Activated CD4-positive, alpha-beta T cell treated with anti-CD3 and anti-CD28 coated beads, Interleukin-2, amount 10 ng/mL, durations not matched to agents 24 days and 14 days (primary cell): ENCODE data around the gene MYCBP. TPM values are rescaled to one million over a fixed set of nuclear protein-coding genes. Genes with fewer than 3 reads are reported as not detected.
"Not testable (repeated sequence)": the region's sequence is repeated elsewhere in the genome, so short reads cannot be mapped to it uniquely, and the experiment has no call there.

ENCODE experiments used
- DNase-seq: peaks from one replicate; pipeline ENCODE4 v3.0.0; 2022
- H3K27ac Mint-ChIP-seq: one replicate; pipeline ENCODE4 v1.8.0; 2022; ENCODE audit warnings: mild to moderate bottlenecking, mixed read lengths
- H3K27me3 Mint-ChIP-seq: one replicate; pipeline ENCODE4 v1.8.0; 2022; ENCODE audit warnings: mixed read lengths
- H3K36me3 Mint-ChIP-seq: one replicate; pipeline ENCODE4 v1.8.0; 2022; ENCODE audit warnings: low read depth, mild to moderate bottlenecking, mixed read lengths
- H3K4me1 Mint-ChIP-seq: one replicate; pipeline ENCODE4 v1.8.0; 2021; ENCODE audit warnings: mixed read lengths
- H3K4me3 Mint-ChIP-seq: one replicate; pipeline ENCODE4 v1.8.0; 2022; ENCODE audit warnings: mild to moderate bottlenecking, moderate library complexity, mixed read lengths
- H3K9me3 Mint-ChIP-seq: one replicate; pipeline ENCODE4 v1.8.0; 2021; ENCODE audit warnings: mixed read lengths
- intact Hi-C: fragments of 100-400 bp; cut with micrococcal nuclease; formaldehyde crosslinking; loops from one replicate; pipeline ENCODE4 v1.15.1; 2023
- total RNA-seq: library from RNA; stranded (reverse); gene quantifications from 2 replicates; pipeline ENCODE4 v1.2.3, GENCODE V29; 2022

Gene MYCBP, protein sequence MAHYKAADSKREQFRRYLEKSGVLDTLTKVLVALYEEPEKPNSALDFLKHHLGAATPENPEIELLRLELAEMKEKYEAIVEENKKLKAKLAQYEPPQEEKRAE
- 35.1 and 40.7 TPM in 2 replicates for total RNA-seq

DNA sequence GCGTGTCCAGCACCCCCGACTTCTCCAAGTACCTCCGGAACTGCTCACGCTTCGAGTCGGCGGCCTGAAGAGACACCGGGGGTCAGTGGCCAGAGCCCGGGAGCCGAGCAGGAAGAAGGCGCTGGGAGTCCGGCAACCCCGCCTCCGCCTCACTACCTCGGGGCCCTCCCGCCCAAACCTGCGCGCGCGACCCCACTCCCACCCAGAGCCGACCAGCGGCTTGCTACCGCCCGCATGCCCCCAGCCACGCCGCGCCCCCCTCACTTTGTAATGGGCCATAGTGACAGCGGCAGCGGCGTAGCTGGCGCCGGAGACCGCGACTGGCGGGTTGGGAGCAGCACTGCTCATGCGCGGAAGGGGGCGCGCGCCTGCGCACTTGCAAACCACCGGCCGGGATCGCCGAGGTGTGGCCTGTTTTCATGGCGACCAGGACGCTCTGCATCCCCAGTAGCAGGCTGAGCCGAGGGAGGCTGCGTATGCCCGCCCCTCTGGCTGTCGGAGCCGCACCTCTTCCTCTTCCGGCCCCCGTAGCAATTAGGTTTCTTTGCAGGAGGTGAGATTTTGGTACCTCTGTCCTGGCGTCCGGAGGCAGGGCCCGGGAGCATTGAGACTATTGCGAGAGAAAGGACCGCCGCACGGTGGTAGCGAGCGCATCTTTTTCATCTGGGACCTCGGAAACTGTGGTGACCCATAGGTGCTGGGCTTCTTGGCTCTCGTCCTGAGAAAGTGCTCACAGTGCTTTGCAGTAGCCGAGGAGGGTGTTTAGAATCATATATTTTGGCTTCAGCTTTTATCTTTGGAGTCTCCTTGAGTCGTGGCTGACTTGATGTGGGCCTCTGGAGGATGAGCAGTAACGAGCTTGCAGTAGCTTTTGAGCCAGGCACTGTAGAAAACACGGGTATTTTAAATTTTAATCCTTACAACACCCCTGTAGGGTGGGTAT lies at the start of gene MYCBP:
Gene MYCBP (minus strand): TSS at position 322 of the 943 bp plus-strand sequence. CDS start 43 bp downstream, at position 279.
- peaks cover 26% of the 10 kb centered on the region for H3K4me1 Mint-ChIP-seq
- H3K27ac Mint-ChIP-seq = peak within 1 kb of the TSS; percentile 81
- peaks cover 7% of the 10 kb centered on the region for H3K36me3 Mint-ChIP-seq
- H3K27me3 Mint-ChIP-seq = no peaks in the 10 kb centered on the region
- DNase-seq = peak; percentile 99
- peak within 1 kb of the TSS; percentile 91 for H3K4me3 Mint-ChIP-seq
- intact Hi-C loops = loop anchor here (1.0 to 5.0 kb wide), 5 partner anchors 14 to 704 kb away; partner anchors contain the start of genes AKIRIN1, NDUFS5, PABPC4 and RRAGC
- H3K9me3 Mint-ChIP-seq = no peaks in the 10 kb centered on the region

DNA sequence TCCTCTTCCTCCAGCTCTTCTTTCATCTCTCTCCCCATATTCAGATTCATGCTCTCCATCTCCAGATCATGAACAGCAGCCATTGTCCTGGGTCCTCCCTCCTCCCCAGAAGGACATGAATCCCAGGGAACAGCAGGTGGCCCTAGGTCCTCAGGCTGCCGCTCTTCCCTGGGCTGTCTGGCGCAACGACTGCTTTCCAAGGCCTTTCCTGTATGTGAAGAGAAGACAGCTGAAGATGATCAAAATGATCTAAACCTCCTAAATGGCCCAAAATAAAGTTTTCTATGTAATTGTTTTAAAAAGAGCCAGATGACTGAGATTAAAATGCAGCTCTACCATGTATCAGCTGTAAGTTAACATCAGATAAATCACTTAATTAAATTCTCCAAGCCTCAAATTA lies 46.0 kb upstream of the MYCBP start:
- H3K27me3 Mint-ChIP-seq = peaks cover 9% of the 10 kb centered on the region
- no peak overlapping the region for H3K27ac Mint-ChIP-seq
- H3K4me1 Mint-ChIP-seq = peaks cover 2% of the 10 kb centered on the region
- no peaks in the 10 kb centered on the region for H3K36me3 Mint-ChIP-seq
- DNase-seq = no peak
- no peak overlapping the region for H3K4me3 Mint-ChIP-seq
- no peaks in the 10 kb centered on the region for H3K9me3 Mint-ChIP-seq
- intact Hi-C loops = no loop called here

DNA sequence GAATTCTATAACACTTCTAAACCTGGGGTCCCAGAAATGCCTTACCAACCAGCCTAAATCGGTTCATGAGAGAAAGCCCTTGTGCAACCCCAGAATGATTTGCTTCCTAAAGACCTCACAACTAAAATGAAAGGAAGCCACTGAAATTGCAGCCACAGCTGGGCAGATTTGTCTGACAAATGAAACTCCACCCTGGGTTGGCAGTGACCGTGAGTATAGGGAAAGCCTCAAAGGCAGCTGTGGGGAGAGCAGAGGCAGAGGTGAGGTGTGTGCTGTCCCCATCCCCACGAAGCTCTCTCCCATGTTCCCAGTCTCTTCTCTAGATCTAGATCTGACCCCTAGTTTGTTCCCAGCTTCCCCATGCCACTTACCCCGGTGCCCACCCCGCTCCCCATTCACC lies 45.4 kb upstream of the MYCBP start:
- intact Hi-C loops = no loop called here
- peaks cover 9% of the 10 kb centered on the region for H3K27me3 Mint-ChIP-seq
- no peaks in the 10 kb centered on the region for H3K36me3 Mint-ChIP-seq
- no peaks in the 10 kb centered on the region for H3K9me3 Mint-ChIP-seq
- H3K4me1 Mint-ChIP-seq = peaks cover 2% of the 10 kb centered on the region
- no peak overlapping the region for H3K27ac Mint-ChIP-seq
- H3K4me3 Mint-ChIP-seq = no peak overlapping the region
- no peak for DNase-seq

DNA sequence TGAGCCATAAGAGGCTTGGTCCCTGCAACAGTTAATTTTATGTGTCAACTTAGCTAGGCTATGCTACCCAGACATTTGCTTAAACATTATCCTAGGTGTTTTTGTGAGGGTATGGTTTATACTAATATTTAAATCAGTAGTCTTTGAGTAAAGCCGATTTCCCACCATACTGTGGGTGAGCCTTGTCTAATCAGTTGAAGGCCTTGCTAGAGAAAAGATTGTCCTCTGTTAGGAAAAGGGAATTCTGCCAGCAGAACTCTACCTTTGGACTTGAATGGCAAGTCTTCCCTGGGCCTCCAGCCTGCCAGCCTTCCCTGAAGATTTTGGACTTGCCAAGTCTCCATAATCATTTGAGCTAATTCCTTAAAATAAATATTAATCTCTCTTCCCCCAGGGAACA lies 44.6 kb upstream of the MYCBP start:
- H3K27me3 Mint-ChIP-seq = peaks cover 9% of the 10 kb centered on the region
- no peaks in the 10 kb centered on the region for H3K36me3 Mint-ChIP-seq

DNA sequence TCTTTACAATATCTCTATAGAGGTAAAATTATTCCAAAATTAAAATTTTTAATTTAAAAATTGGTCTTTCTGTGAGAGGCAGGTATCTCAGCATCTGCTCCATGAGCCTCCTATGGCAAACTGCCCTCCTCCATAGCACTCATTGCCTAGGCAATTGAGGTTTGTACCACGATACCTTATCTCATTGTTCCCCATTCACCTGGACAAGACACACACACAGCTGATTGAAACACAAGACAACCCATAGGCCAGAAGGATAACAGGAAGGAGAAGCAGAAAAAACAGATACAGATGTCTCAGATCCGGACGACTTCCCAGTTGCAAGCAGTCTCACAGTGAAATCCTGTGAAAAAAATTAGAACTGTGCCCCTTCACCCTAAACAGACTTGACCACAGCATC lies 44.2 kb upstream of the MYCBP start:
- peaks cover 9% of the 10 kb centered on the region for H3K27me3 Mint-ChIP-seq
- H3K36me3 Mint-ChIP-seq = no peaks in the 10 kb centered on the region
- H3K4me3 Mint-ChIP-seq = no peak overlapping the region
- intact Hi-C loops = no loop called here
- DNase-seq = no peak
- no peak overlapping the region for H3K27ac Mint-ChIP-seq
- H3K4me1 Mint-ChIP-seq = peaks cover 2% of the 10 kb centered on the region
- H3K9me3 Mint-ChIP-seq = no peaks in the 10 kb centered on the region

More for the DNA sequence above, 44.6 kb upstream of the MYCBP start:
- H3K27ac Mint-ChIP-seq = no peak overlapping the region
- no peak for DNase-seq
- H3K9me3 Mint-ChIP-seq = no peaks in the 10 kb centered on the region
- peaks cover 2% of the 10 kb centered on the region for H3K4me1 Mint-ChIP-seq
- H3K4me3 Mint-ChIP-seq = no peak overlapping the region
- intact Hi-C loops = no loop called here

DNA sequence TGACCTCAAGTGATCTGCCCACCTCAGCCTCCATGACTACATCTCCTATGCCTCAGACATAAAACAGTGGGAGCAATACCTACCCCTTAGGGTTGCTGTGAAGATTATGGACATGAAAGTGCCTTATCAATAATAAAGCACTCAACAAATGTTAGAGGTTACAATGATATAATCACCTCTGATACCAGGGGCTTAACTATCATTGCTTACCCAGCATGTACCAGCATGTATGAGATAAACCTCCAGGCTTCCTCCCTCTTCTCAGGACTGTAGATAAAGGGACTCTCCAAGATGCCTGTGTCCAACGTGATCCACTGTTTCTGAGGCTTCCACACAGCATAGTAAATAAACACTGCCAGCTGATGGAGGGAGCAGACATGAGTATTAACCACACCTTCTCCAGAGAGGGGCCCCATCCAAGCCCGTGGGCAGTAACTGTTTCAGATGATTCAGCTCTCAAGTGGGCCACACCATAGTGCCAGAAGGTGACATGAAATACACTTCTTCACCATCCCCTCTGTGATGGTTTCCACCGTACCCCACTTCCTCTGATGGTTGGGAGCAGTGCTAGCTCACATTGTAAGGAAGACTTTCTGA lies 42.3 kb upstream of the MYCBP start:
- Mint-ChIP-seq H3K27ac (no peak overlapping the region), H3K9me3 (no peaks in the 10 kb centered on the region), H3K4me3 (no peak overlapping the region), H3K4me1 (peaks cover 2% of the 10 kb centered on the region), H3K36me3 (no peaks in the 10 kb centered on the region), H3K27me3 (peaks cover 5% of the 10 kb centered on the region)
- DNase-seq = no peak
- intact Hi-C loops = no loop called here

DNA sequence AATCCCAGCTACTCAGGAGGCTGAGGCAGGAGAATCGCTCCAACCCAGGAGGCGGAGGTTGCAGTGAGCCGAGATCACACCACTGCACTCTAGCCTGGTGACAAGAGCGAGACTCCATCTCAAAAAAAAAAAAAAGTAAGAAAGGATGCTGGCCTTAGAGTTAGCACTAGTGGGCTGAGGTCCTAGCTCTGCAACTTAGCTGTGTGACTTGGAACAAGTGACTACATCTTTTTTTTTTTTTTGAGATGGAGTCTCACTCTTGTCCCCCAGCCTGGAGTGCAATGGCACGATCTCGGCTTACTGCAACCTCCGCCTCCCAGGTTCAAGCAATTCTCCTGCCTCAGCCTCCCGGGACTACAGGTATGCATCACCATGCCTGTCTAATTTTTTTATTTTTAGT lies 41.8 kb upstream of the MYCBP start:
- DNase-seq, intact Hi-C loops, H3K9me3 Mint-ChIP-seq, H3K4me3 Mint-ChIP-seq, H3K36me3 Mint-ChIP-seq, H3K27ac Mint-ChIP-seq, H3K4me1 Mint-ChIP-seq, H3K27me3 Mint-ChIP-seq: not testable (repeated sequence)

DNA sequence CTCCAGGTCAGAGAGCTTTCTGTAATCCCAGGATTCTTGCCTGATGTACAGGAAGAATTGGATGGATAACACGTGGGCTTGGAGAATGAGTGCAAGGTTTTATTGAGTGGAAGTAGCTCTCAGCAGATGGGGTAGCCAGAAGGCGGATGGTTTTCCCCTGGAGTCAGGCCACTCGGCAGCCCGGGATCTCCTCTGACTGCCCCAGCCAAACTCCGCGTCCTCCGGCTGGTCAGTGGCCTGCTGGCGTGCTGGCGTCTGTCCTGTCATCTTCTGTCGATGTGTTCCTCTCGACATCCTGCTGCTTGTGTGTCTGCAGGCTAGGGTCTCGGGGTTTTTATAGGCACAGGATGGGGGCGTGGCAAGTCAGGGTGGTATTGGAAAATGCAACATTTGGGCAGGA lies 35.7 kb upstream of the MYCBP start:
- H3K4me3 Mint-ChIP-seq = no peak overlapping the region
- intact Hi-C loops = no loop called here
- no peak overlapping the region for H3K27ac Mint-ChIP-seq
- H3K36me3 Mint-ChIP-seq = no peaks in the 10 kb centered on the region
- no peaks in the 10 kb centered on the region for H3K27me3 Mint-ChIP-seq
- no peaks in the 10 kb centered on the region for H3K9me3 Mint-ChIP-seq
- no peak for DNase-seq
- H3K4me1 Mint-ChIP-seq = no peaks in the 10 kb centered on the region

DNA sequence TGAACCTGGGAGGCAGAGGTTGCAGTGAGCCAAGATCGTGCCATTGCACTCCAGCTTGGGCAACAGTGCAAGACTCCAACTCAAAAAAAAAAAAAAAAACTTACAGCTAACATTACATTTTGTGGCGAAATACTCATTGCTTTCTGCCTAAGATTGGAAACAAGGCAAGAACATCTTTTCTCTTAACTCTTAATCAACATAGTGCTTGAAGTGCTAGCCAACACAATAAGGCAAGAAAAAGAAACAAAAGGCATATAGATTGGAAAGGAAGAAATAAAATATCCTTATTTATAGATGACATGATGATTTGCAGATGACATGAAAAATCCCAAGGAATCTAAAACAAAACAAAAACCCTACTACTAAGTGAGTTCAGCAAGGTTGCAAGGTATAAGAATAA lies 32.8 kb upstream of the MYCBP start:
- intact Hi-C loops = no loop called here
- no peaks in the 10 kb centered on the region for H3K4me1 Mint-ChIP-seq
- no peaks in the 10 kb centered on the region for H3K36me3 Mint-ChIP-seq
- no peak for DNase-seq
- H3K27ac Mint-ChIP-seq = no peak overlapping the region
- H3K4me3 Mint-ChIP-seq = no peak overlapping the region
- H3K9me3 Mint-ChIP-seq = no peaks in the 10 kb centered on the region
- peaks cover 2% of the 10 kb centered on the region for H3K27me3 Mint-ChIP-seq

DNA sequence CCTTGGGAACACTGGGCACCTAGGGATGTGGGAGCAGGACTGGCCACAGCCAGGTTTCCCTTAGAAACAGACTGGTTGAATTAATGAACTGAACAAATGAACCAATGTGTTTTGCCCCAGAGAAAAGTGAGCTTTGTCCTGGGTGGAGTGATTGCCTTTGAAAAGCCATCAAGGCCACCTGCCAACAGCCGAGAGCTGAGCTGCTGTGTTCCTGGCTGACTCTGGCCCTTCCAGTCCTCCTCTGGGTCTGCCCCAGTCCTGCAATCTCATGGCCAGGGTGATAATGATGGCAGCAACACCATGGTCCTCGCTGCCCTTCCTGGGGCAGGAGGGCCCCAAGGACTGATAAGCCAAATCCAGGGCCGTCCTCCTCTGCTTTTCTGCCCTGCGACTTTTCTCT lies 26.4 kb upstream of the MYCBP start:
- DNase-seq = no peak
- no peak overlapping the region for H3K4me3 Mint-ChIP-seq
- intact Hi-C loops = no loop called here
- H3K27me3 Mint-ChIP-seq = peaks cover 2% of the 10 kb centered on the region
- no peaks in the 10 kb centered on the region for H3K36me3 Mint-ChIP-seq
- no peak overlapping the region for H3K27ac Mint-ChIP-seq
- no peaks in the 10 kb centered on the region for H3K4me1 Mint-ChIP-seq
- H3K9me3 Mint-ChIP-seq = no peaks in the 10 kb centered on the region

DNA sequence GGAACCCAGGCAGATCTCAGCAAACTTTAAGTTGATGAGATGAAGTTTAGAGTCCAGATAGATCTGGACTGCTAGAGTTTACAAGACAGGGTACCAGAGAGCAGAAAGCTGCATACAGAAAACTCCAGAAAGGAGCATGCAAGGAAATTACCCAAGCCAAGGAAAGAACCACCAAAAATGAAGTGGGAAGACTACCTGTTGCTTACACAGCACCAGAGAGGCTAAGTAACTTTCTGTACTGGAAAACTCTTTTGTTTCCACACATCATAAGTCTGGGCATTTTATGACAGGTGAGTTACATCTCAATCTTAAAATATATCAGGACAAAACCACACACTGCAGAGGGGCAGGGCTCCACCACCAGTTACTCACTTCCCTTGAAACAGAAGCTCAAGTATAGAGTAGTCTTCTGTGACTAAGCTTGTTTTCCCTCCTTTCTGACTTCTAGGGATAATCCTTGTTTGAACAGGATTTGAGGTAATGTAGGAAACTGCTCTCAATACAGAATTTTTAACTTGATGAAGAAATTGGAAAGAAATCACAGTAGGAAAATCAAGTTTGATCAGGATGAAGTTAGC lies 25.6 kb upstream of the MYCBP start:
- no peak for DNase-seq
- Mint-ChIP-seq H3K27me3 (peaks cover 2% of the 10 kb centered on the region), H3K9me3 (no peaks in the 10 kb centered on the region), H3K36me3 (no peaks in the 10 kb centered on the region), H3K4me3 (no peak overlapping the region), H3K4me1 (no peaks in the 10 kb centered on the region), H3K27ac (no peak overlapping the region)
- intact Hi-C loops = no loop called here

DNA sequence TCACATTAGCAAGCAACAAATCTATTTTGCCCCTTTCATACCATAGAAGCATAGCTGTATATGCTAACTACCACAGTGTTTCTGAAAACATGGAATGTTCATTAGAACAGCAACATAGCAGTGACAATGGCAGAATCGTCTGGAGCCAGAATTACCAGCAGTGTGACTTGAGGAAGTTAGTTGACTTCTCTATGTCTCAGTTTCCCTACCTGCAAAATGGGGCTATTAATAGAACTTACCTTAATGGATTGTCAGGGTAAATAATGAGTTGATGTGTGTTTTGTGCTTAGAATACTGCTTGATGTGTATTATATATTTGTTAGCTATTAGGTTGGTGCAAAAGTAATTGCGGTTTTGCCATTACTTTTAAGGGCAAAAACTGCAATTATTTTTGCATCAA lies 23.0 kb upstream of the MYCBP start:
- no peaks in the 10 kb centered on the region for H3K9me3 Mint-ChIP-seq
- H3K27me3 Mint-ChIP-seq = peaks cover 2% of the 10 kb centered on the region
- H3K36me3 Mint-ChIP-seq = no peaks in the 10 kb centered on the region
- intact Hi-C loops = no loop called here
- no peak overlapping the region for H3K27ac Mint-ChIP-seq
- no peak for DNase-seq
- no peak overlapping the region for H3K4me3 Mint-ChIP-seq
- no peaks in the 10 kb centered on the region for H3K4me1 Mint-ChIP-seq

DNA sequence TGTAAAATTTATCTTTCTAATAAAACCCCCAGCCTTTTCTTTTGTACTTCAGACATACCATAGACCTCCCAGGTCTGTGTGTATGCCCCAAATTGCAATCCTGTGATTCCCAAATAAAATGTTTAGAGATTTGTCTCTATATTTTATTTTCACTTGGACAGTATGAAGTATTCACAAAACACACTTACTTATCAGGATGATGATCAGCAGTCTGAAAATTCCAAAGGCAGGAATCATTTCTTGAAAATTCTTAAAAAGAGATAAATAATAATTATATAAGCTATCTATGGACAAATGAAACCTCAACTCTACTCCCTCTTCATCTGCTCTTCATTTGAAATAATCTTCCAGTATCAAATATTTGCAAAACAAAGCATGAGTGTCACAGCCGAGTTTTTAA lies 19.8 kb upstream of the MYCBP start:
- DNase-seq = no peak
- Mint-ChIP-seq H3K36me3 (no peaks in the 10 kb centered on the region), H3K9me3 (no peaks in the 10 kb centered on the region), H3K4me1 (no peaks in the 10 kb centered on the region), H3K27ac (no peak overlapping the region), H3K27me3 (peaks cover 9% of the 10 kb centered on the region), H3K4me3 (no peak overlapping the region)
- intact Hi-C loops = no loop called here

DNA sequence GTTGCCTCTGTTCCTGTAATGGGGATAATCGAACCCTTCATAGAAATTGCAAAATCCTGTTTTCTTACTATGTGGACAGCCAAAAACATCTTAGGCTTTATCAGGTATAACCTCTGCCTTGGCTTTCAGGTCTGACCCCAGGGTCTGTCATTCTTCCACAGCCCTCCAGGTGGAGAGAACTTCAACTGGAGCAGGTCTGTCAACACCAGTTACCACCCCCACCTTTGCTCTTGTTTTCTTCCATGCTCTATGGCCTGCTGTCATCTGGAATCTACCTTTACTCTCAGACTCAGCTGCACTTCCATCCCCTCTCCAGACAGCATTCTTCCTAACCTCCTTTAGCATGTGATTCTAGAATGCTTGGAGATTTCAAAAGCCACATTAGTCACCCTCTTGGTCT lies 18.6 kb upstream of the MYCBP start:
- Mint-ChIP-seq H3K4me1 (no peaks in the 10 kb centered on the region), H3K4me3 (no peak overlapping the region), H3K27me3 (peaks cover 10% of the 10 kb centered on the region), H3K36me3 (no peaks in the 10 kb centered on the region), H3K27ac (no peak overlapping the region), H3K9me3 (no peaks in the 10 kb centered on the region)
- DNase-seq = no peak
- intact Hi-C loops = no loop called here
